Measurements from ENCODE around the gene CCZ1.
"Not testable (repeated sequence)": the region's sequence is repeated elsewhere in the genome, so short reads cannot be mapped to it uniquely, and the experiment has no call there.

CCZ1 gene

GRCh38 chr7:5924630-5925029, 26.1 kb downstream of the CCZ1 start:
- H3K4me1 ChIP-seq (ENCODE audit: insufficient read depth, low read length); H3K27me3 ChIP-seq (ENCODE audit: insufficient read depth, low read length, poor library complexity); H3K27ac ChIP-seq (ENCODE audit: low read length); H3K36me3 ChIP-seq (ENCODE audit: insufficient read depth, low read length); H3K4me2 ChIP-seq (ENCODE audit: insufficient read depth, low read length); DNase-seq; H3K79me2 ChIP-seq (ENCODE audit: insufficient read depth, low read length); ATAC-seq (ENCODE audit: insufficient read depth, low read depth); H3K9ac ChIP-seq (ENCODE audit: low read depth, low read length); H2AFZ ChIP-seq (ENCODE audit: low read depth, low read length); H3K4me3 ChIP-seq (ENCODE audit: low read depth in 1 of 2, low read length in 2 of 2); H4K20me1 ChIP-seq (ENCODE audit: insufficient read depth, low read length); H3K9me3 ChIP-seq (ENCODE audit: insufficient read depth, low read length, severe bottlenecking): not testable (repeated sequence)

- H3K27me3 ChIP-seq (ENCODE audit: insufficient read depth, low read length, poor library complexity); DNase-seq; H4K20me1 ChIP-seq (ENCODE audit: insufficient read depth, low read length); H3K4me3 ChIP-seq (ENCODE audit: low read depth in 1 of 2, low read length in 2 of 2); H3K9me3 ChIP-seq (ENCODE audit: insufficient read depth, low read length, severe bottlenecking); H3K36me3 ChIP-seq (ENCODE audit: insufficient read depth, low read length); H3K4me2 ChIP-seq (ENCODE audit: insufficient read depth, low read length); ATAC-seq (ENCODE audit: insufficient read depth, low read depth); H2AFZ ChIP-seq (ENCODE audit: low read depth, low read length); H3K4me1 ChIP-seq (ENCODE audit: insufficient read depth, low read length); H3K27ac ChIP-seq (ENCODE audit: low read length); H3K9ac ChIP-seq (ENCODE audit: low read depth, low read length); H3K79me2 ChIP-seq (ENCODE audit: insufficient read depth, low read length): not testable (repeated sequence)
Measured at GRCh38 chr7:5926263-5926870, 27.8 kb downstream of the CCZ1 start.

- H3K36me3 ChIP-seq (ENCODE audit: insufficient read depth, low read length); ATAC-seq (ENCODE audit: insufficient read depth, low read depth); H3K4me1 ChIP-seq (ENCODE audit: insufficient read depth, low read length); DNase-seq; H3K9me3 ChIP-seq (ENCODE audit: insufficient read depth, low read length, severe bottlenecking); H3K79me2 ChIP-seq (ENCODE audit: insufficient read depth, low read length); H3K27me3 ChIP-seq (ENCODE audit: insufficient read depth, low read length, poor library complexity); H3K4me2 ChIP-seq (ENCODE audit: insufficient read depth, low read length); H3K4me3 ChIP-seq (ENCODE audit: low read depth in 1 of 2, low read length in 2 of 2); H4K20me1 ChIP-seq (ENCODE audit: insufficient read depth, low read length); H3K9ac ChIP-seq (ENCODE audit: low read depth, low read length); H3K27ac ChIP-seq (ENCODE audit: low read length); H2AFZ ChIP-seq (ENCODE audit: low read depth, low read length): not testable (repeated sequence)
Measured at GRCh38 chr7:5930290-5930689, 31.8 kb downstream of the CCZ1 start.

- H4K20me1 ChIP-seq (ENCODE audit: insufficient read depth, low read length); H3K79me2 ChIP-seq (ENCODE audit: insufficient read depth, low read length); ATAC-seq (ENCODE audit: insufficient read depth, low read depth); H2AFZ ChIP-seq (ENCODE audit: low read depth, low read length); DNase-seq; H3K9me3 ChIP-seq (ENCODE audit: insufficient read depth, low read length, severe bottlenecking); H3K27me3 ChIP-seq (ENCODE audit: insufficient read depth, low read length, poor library complexity); H3K36me3 ChIP-seq (ENCODE audit: insufficient read depth, low read length); H3K27ac ChIP-seq (ENCODE audit: low read length); H3K9ac ChIP-seq (ENCODE audit: low read depth, low read length); H3K4me1 ChIP-seq (ENCODE audit: insufficient read depth, low read length); H3K4me3 ChIP-seq (ENCODE audit: low read depth in 1 of 2, low read length in 2 of 2); H3K4me2 ChIP-seq (ENCODE audit: insufficient read depth, low read length): not testable (repeated sequence)
Measured at GRCh38 chr7:5931250-5931649, 32.7 kb downstream of the CCZ1 start.

GRCh38 chr7:5931905-5932644, 33.5 kb downstream of the CCZ1 start:
- not testable (repeated sequence) for DNase-seq; H3K9me3 ChIP-seq (ENCODE audit: insufficient read depth, low read length, severe bottlenecking)
- ATAC-seq (ENCODE audit: insufficient read depth, low read depth) = peak; percentile 42; the same call in 2 of the 3 replicates

GRCh38 chr7:5934945-5935450, 36.5 kb downstream of the CCZ1 start:
- not testable (repeated sequence) for H3K27me3 ChIP-seq (ENCODE audit: insufficient read depth, low read length, poor library complexity); DNase-seq; H2AFZ ChIP-seq (ENCODE audit: low read depth, low read length); ATAC-seq (ENCODE audit: insufficient read depth, low read depth); H3K4me3 ChIP-seq (ENCODE audit: low read depth in 1 of 2, low read length in 2 of 2); H3K4me2 ChIP-seq (ENCODE audit: insufficient read depth, low read length); H3K79me2 ChIP-seq (ENCODE audit: insufficient read depth, low read length); H3K4me1 ChIP-seq (ENCODE audit: insufficient read depth, low read length); H3K27ac ChIP-seq (ENCODE audit: low read length); H3K9me3 ChIP-seq (ENCODE audit: insufficient read depth, low read length, severe bottlenecking); H3K9ac ChIP-seq (ENCODE audit: low read depth, low read length); H3K36me3 ChIP-seq (ENCODE audit: insufficient read depth, low read length); H4K20me1 ChIP-seq (ENCODE audit: insufficient read depth, low read length)

More at GRCh38 chr7:5931905-5932644, 33.5 kb downstream of the CCZ1 start:
- not testable (repeated sequence) for H3K27me3 ChIP-seq (ENCODE audit: insufficient read depth, low read length, poor library complexity); H3K4me3 ChIP-seq (ENCODE audit: low read depth in 1 of 2, low read length in 2 of 2); H3K4me2 ChIP-seq (ENCODE audit: insufficient read depth, low read length); H3K79me2 ChIP-seq (ENCODE audit: insufficient read depth, low read length); H2AFZ ChIP-seq (ENCODE audit: low read depth, low read length); H4K20me1 ChIP-seq (ENCODE audit: insufficient read depth, low read length); H3K9ac ChIP-seq (ENCODE audit: low read depth, low read length); H3K27ac ChIP-seq (ENCODE audit: low read length); H3K36me3 ChIP-seq (ENCODE audit: insufficient read depth, low read length); H3K4me1 ChIP-seq (ENCODE audit: insufficient read depth, low read length)

GRCh38 chr7:5963205-5963604, 64.7 kb downstream of the CCZ1 start:
- not testable (repeated sequence) for H3K36me3 ChIP-seq (ENCODE audit: insufficient read depth, low read length); H4K20me1 ChIP-seq (ENCODE audit: insufficient read depth, low read length); H3K4me2 ChIP-seq (ENCODE audit: insufficient read depth, low read length); H3K79me2 ChIP-seq (ENCODE audit: insufficient read depth, low read length); H3K9me3 ChIP-seq (ENCODE audit: insufficient read depth, low read length, severe bottlenecking); H3K27me3 ChIP-seq (ENCODE audit: insufficient read depth, low read length, poor library complexity); H3K9ac ChIP-seq (ENCODE audit: low read depth, low read length); H3K4me1 ChIP-seq (ENCODE audit: insufficient read depth, low read length); ATAC-seq (ENCODE audit: insufficient read depth, low read depth); H3K27ac ChIP-seq (ENCODE audit: low read length); H3K4me3 ChIP-seq (ENCODE audit: low read depth in 1 of 2, low read length in 2 of 2); DNase-seq; H2AFZ ChIP-seq (ENCODE audit: low read depth, low read length)

GRCh38 chr7:5963810-5964209, 65.3 kb downstream of the CCZ1 start:
- H2AFZ ChIP-seq (ENCODE audit: low read depth, low read length); H3K27me3 ChIP-seq (ENCODE audit: insufficient read depth, low read length, poor library complexity); H3K36me3 ChIP-seq (ENCODE audit: insufficient read depth, low read length); ATAC-seq (ENCODE audit: insufficient read depth, low read depth); H3K27ac ChIP-seq (ENCODE audit: low read length); H3K4me1 ChIP-seq (ENCODE audit: insufficient read depth, low read length); H3K4me2 ChIP-seq (ENCODE audit: insufficient read depth, low read length); H3K79me2 ChIP-seq (ENCODE audit: insufficient read depth, low read length); H3K9ac ChIP-seq (ENCODE audit: low read depth, low read length); H3K4me3 ChIP-seq (ENCODE audit: low read depth in 1 of 2, low read length in 2 of 2); H4K20me1 ChIP-seq (ENCODE audit: insufficient read depth, low read length); H3K9me3 ChIP-seq (ENCODE audit: insufficient read depth, low read length, severe bottlenecking); DNase-seq: not testable (repeated sequence)
